ENCODE measurements around the gene MPP7.

The MPP7 gene

DNA sequence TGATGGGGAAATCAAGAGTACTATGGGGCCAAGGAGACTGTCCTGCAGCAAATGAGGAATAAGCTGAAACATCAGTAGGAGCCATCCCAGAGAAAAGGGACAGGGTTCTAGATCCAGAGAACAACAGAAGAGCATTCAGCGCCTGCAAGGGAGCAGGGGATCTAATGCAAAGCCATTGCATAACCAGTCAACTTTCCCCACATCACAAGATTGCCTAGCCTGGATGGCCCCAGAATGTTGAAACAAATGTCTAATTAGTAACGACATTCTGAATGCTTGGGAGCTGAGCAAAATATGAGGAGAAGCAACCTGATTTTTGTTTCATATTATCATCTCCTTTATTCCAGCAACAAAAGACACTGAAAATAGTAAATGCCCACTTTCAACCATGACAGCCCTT lies 2.7 kb upstream of the MPP7 start:
- peaks cover 35% of the 10 kb centered on the region for H3K27me3 ChIP-seq (ENCODE audit: insufficient read depth, low read length)

DNA sequence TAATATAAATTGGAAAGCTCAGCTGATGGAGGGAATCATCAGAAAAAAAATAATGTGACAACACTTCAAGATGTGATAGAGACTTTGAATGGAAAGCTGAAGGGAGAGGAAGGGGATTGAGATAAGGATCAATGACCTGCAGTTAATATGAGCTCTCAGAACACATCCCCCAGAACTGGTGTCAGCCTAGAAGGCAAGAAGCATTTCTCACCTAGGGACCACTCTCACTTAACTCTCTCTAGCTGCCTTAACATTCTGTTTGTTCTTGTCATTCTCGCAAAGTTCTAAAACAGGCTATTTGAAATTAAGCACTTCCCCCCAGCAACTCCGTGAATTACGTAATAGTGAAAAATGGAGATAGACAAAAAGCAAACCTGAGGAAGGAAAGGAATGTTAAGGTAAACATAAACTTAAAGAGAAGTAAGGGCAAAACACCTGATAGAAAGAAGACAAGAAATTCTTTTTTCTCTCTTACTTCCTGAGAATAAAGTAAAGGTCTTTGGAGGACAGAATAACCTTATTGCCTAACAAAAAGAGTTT lies 1.2 kb upstream of the MPP7 start:
- Histone ChIP-seq H3K9me3 (ENCODE audit: insufficient read depth, low read depth, low read length) (no peaks in the 10 kb centered on the region), H3K4me1 (ENCODE audit: insufficient read depth, low read length) (peaks cover 8% of the 10 kb centered on the region; the same call in 1 of the 2 replicates), H3K27ac (ENCODE audit: low read depth, low read length) (no peak overlapping the region), H3K36me3 (ENCODE audit: insufficient read depth, low read length) (no peaks in the 10 kb centered on the region), H3K4me3 (ENCODE audit: low read length) (peak overlapping the region; percentile 77), H3K27me3 (ENCODE audit: insufficient read depth, low read length) (peaks cover 35% of the 10 kb centered on the region), H3K9ac (ENCODE audit: low read depth, low read length) (no peak overlapping the region)
- WGBS, result 75% methylated on average over 1 of the region's 3 CpGs

More for the DNA sequence above, 2.7 kb upstream of the MPP7 start:
- Histone ChIP-seq H3K27ac (ENCODE audit: low read depth, low read length) (no peak overlapping the region), H3K36me3 (ENCODE audit: insufficient read depth, low read length) (no peaks in the 10 kb centered on the region), H3K4me1 (ENCODE audit: insufficient read depth, low read length) (peaks cover 8% of the 10 kb centered on the region; the same call in 1 of the 2 replicates), H3K9ac (ENCODE audit: low read depth, low read length) (no peak overlapping the region), H3K4me3 (ENCODE audit: low read length) (no peak overlapping the region), H3K9me3 (ENCODE audit: insufficient read depth, low read depth, low read length) (no peaks in the 10 kb centered on the region)
- WGBS, result 79% methylated on average over 2 of the region's 2 CpGs

DNA sequence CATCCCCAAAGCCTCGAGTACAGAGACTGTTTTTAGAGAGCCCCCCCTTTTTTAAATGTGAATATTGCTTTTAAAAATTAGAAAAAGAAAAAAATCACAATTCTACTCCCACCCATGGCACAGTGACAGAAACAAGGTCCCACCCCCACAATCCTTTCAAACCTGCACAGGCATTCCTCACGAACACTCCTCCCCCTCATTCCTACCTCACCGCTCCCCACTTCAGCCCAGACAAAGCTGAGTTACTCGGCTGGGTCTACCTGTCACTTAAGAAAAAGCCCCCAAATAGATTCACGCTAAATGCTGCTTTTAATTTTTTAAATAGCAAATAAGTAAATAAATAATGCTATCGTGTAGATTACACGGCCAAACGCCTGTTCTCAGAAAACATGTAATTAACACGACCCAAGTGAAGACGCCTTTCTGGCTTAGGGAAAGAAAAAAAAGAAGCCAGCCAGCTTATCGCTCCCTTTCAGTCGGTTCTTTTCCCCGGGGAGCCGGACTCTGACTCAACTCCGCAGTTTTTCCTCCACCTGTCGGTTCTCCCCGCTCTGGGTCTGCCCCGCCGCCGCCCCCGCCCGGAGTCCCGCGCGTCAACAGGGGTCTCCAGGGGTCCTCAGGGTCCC lies 739 bp downstream of the MPP7 start:
- Histone ChIP-seq H3K27ac (ENCODE audit: low read depth, low read length) (no peak overlapping the region; the same call in 1 of the 2 replicates), H3K9ac (ENCODE audit: low read depth, low read length) (peak overlapping the region; percentile 61; the same call in 1 of the 2 replicates), H3K4me1 (ENCODE audit: insufficient read depth, low read length) (peaks cover 8% of the 10 kb centered on the region; the same call in 1 of the 2 replicates), H3K4me3 (ENCODE audit: low read length) (peak overlapping the region; percentile 77), H3K36me3 (ENCODE audit: insufficient read depth, low read length) (no peaks in the 10 kb centered on the region), H3K9me3 (ENCODE audit: insufficient read depth, low read depth, low read length) (no peaks in the 10 kb centered on the region), H3K27me3 (ENCODE audit: insufficient read depth, low read length) (peaks cover 30% of the 10 kb centered on the region)
- 1% methylated on average over 25 of the region's 25 CpGs for WGBS

DNA sequence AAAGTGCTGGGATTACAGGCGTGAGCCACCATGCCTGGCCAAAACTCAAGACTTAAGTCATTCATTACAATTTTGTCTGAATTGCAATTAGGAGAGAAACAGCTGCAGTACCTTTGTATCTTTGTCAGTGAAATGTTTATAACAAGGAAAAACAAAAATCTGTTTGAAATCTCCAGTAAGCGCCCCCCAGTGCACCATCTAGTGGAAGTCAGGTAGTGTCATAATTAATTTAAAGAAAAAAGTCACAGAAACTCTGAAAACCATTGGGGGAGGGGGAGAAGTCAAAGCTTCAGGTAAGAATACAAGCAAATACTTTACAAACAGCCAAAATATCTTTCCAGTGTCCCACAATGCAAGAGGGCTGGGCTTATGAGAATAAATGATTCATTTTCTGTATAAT lies 2.8 kb downstream of the MPP7 start:
- H3K36me3 ChIP-seq (ENCODE audit: insufficient read depth, low read length), result no peaks in the 10 kb centered on the region
- no peak overlapping the region for H3K27ac ChIP-seq (ENCODE audit: low read depth, low read length)
- peaks cover 16% of the 10 kb centered on the region; the same call in 1 of the 2 replicates for H3K27me3 ChIP-seq (ENCODE audit: insufficient read depth, low read length)
- no peaks in the 10 kb centered on the region for H3K9me3 ChIP-seq (ENCODE audit: insufficient read depth, low read depth, low read length)
- H3K9ac ChIP-seq (ENCODE audit: low read depth, low read length), result no peak overlapping the region
- no peak overlapping the region for H3K4me3 ChIP-seq (ENCODE audit: low read length)
- peaks cover 23% of the 10 kb centered on the region for H3K4me1 ChIP-seq (ENCODE audit: insufficient read depth, low read length)
- 81% methylated on average over 2 of the region's 2 CpGs for WGBS

DNA sequence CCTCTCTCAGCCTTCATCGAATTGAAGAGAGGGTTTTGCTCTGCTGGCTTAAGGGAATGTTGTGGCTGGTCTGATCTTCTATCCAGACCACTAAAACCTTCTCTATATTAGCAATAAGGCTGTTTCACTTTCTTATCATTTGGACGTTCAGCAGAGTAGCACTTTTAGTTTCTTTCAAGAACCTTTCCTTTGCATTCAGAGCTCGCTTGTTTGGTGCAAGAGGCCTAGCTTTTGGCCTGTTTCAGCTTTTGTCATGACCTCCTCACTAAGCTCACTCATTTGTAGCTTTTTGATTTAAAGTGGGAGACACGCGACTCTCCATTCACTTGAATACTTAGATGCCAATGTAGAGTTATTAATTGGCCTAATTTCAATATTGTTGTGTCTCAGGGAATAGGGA lies 3.9 kb downstream of the MPP7 start:
- no peaks in the 10 kb centered on the region for H3K36me3 ChIP-seq (ENCODE audit: insufficient read depth, low read length)
- 90% methylated on average over 5 of the region's 5 CpGs for WGBS
- no peak overlapping the region for H3K9ac ChIP-seq (ENCODE audit: low read depth, low read length)
- H3K27me3 ChIP-seq (ENCODE audit: insufficient read depth, low read length), result peaks cover 6% of the 10 kb centered on the region; the same call in 1 of the 2 replicates
- H3K4me3 ChIP-seq (ENCODE audit: low read length), result no peak overlapping the region
- peaks cover 29% of the 10 kb centered on the region for H3K4me1 ChIP-seq (ENCODE audit: insufficient read depth, low read length)
- H3K9me3 ChIP-seq (ENCODE audit: insufficient read depth, low read depth, low read length), result no peaks in the 10 kb centered on the region
- no peak overlapping the region for H3K27ac ChIP-seq (ENCODE audit: low read depth, low read length)

DNA sequence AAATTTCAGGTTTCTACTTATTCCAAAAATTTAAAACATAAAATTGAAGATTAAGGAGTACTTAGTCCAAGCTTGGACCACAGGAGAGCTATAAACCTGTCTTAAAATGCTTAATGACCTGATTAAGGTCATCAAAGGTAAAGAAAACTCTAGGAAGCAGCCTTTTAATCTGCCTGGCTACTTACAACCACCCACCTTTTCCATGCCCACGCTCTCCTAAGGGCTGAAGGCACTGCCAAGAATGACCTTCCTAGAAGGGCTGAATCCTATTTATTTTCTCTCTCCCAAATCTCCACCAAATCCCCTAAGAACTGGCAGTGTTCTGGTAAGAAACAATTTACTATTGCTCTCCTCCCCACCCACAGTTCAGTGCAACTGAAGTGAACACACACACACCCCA lies 6.8 kb downstream of the MPP7 start:
- Histone ChIP-seq H3K4me1 (ENCODE audit: insufficient read depth, low read length) (peaks cover 28% of the 10 kb centered on the region), H3K27me3 (ENCODE audit: insufficient read depth, low read length) (no peaks in the 10 kb centered on the region), H3K9ac (ENCODE audit: low read depth, low read length) (no peak overlapping the region), H3K4me3 (ENCODE audit: low read length) (no peak overlapping the region), H3K36me3 (ENCODE audit: insufficient read depth, low read length) (no peaks in the 10 kb centered on the region), H3K9me3 (ENCODE audit: insufficient read depth, low read depth, low read length) (no peaks in the 10 kb centered on the region), H3K27ac (ENCODE audit: low read depth, low read length) (no peak overlapping the region)
- 52% methylated on average over 1 of the region's 1 CpG for WGBS

DNA sequence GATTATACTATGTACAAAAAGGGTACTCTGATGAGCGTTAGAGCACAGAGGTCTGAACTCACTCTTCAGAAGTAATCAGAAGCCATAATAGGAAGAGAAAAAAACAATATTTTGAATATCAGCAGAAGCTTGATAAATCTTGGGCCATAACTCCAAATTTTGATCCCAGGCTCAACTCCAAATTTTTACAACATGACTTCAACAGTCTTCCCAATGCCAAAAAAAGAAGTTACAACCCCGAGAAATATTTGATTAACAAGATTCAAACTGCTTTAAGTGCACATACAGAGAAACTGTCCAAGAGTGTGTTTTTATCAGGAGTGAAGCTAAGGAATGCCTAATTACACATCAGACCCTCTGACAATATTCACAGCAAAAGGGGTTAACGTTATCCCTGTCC lies 7.5 kb downstream of the MPP7 start:
- no peaks in the 10 kb centered on the region for H3K27me3 ChIP-seq (ENCODE audit: insufficient read depth, low read length)
- no peaks in the 10 kb centered on the region for H3K36me3 ChIP-seq (ENCODE audit: insufficient read depth, low read length)

DNA sequence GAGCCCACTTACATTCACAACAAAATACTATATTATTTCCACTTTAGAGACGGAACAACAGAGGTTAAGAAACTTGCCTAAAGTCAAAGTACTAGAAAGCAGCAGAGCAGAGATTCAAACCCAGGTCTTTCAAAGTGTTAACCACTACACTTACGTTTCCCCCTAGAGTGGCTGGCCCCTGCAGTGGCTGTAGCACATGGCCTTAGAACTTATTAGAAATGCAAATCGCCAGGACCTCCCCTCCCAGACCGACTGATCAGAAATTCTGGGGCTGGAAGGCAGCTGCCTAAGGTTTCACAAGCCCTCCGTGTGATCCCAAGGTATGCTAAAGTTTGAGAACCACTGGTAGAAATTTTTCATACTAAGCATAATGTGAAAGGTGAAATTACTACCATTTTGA lies 8.1 kb downstream of the MPP7 start:
- Histone ChIP-seq H3K4me3 (ENCODE audit: low read length) (no peak overlapping the region), H3K9ac (ENCODE audit: low read depth, low read length) (no peak overlapping the region), H3K27ac (ENCODE audit: low read depth, low read length) (no peak overlapping the region), H3K9me3 (ENCODE audit: insufficient read depth, low read depth, low read length) (no peaks in the 10 kb centered on the region), H3K4me1 (ENCODE audit: insufficient read depth, low read length) (peaks cover 28% of the 10 kb centered on the region), H3K36me3 (ENCODE audit: insufficient read depth, low read length) (no peaks in the 10 kb centered on the region), H3K27me3 (ENCODE audit: insufficient read depth, low read length) (no peaks in the 10 kb centered on the region)
- 22% methylated on average over 5 of the region's 5 CpGs for WGBS

More for the DNA sequence above, 7.5 kb downstream of the MPP7 start:
- no peak overlapping the region for H3K4me3 ChIP-seq (ENCODE audit: low read length)
- peaks cover 28% of the 10 kb centered on the region for H3K4me1 ChIP-seq (ENCODE audit: insufficient read depth, low read length)
- H3K9me3 ChIP-seq (ENCODE audit: insufficient read depth, low read depth, low read length), result no peaks in the 10 kb centered on the region
- WGBS, result 79% methylated on average over 2 of the region's 3 CpGs
- H3K27ac ChIP-seq (ENCODE audit: low read depth, low read length), result no peak overlapping the region
- no peak overlapping the region for H3K9ac ChIP-seq (ENCODE audit: low read depth, low read length)

DNA sequence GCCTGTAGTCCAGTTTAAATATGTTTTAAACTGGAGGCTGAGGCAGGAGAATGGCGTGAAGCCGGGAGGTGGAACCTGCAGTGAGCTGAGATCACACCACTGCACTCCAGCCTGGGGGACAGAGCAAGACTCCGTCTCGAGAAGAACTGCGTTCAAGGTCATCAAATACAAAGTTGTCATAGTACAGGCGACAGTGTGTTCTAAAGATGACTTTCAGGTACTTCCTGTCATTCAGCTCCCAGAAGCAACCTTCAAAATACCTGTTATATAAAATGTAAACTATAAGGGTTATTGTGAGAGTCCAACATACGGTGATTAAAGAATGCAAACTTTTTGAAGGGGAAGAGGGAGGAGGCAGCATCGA lies 8.7 kb downstream of the MPP7 start:
- Histone ChIP-seq H3K4me1 (ENCODE audit: insufficient read depth, low read length) (peaks cover 28% of the 10 kb centered on the region), H3K4me3 (ENCODE audit: low read length) (no peak overlapping the region; the same call in 1 of the 2 replicates), H3K27ac (ENCODE audit: low read depth, low read length) (no peak overlapping the region), H3K27me3 (ENCODE audit: insufficient read depth, low read length) (no peaks in the 10 kb centered on the region), H3K9me3 (ENCODE audit: insufficient read depth, low read depth, low read length) (no peaks in the 10 kb centered on the region), H3K36me3 (ENCODE audit: insufficient read depth, low read length) (no peaks in the 10 kb centered on the region), H3K9ac (ENCODE audit: low read depth, low read length) (no peak overlapping the region)
- WGBS, result 94% methylated on average over 8 of the region's 8 CpGs

DNA sequence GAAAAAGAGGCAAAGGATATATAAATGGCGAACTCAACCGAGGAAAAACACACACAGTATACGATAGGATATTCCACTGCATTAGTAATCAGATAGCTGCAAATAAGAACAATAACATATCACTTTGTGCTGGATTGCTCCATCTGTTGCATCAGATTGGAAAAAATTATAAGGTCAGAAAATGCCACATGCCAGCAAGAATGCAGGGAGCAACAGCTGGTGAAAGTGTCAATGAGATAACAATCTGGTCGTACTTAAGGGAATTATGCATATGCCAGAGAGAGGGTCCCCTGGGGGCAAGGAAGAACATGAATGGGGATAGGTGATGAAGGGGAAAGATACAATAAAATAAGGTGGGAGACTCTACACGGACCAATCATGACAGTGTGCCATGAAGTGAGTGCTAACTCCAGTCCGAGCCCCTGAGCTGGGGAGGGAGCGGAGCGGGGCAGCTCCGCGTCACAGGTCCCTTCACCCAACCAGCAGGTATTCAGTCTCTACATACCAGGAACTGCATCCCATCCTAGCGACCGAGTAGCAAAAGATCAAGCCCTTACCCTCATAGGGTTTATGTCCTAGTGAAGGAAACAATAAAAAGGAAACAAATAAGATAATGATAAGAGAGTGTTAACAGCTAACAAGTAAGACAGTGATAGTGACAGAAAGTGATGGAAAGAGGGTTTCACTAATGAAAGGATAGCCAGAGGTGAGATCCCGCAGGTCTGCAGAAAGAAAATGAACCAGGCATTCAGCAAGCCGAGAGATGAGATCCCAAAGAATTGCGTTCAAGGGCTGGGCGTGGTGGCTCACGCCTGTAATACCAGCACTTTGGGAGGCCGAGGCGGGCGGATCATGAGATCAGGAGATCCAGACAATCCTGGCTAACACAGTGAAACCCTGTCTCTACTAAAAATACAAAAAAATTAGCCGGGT lies 9.4 kb downstream of the MPP7 start:
- peaks cover 28% of the 10 kb centered on the region for H3K4me1 ChIP-seq (ENCODE audit: insufficient read depth, low read length)
- no peaks in the 10 kb centered on the region for H3K27me3 ChIP-seq (ENCODE audit: insufficient read depth, low read length)
- H3K36me3 ChIP-seq (ENCODE audit: insufficient read depth, low read length), result no peaks in the 10 kb centered on the region
- no peak overlapping the region for H3K27ac ChIP-seq (ENCODE audit: low read depth, low read length)
- no peak overlapping the region for H3K9ac ChIP-seq (ENCODE audit: low read depth, low read length)
- 81% methylated on average over 21 of the region's 21 CpGs for WGBS
- H3K9me3 ChIP-seq (ENCODE audit: insufficient read depth, low read depth, low read length), result no peaks in the 10 kb centered on the region
- peak overlapping the region; percentile 35 for H3K4me3 ChIP-seq (ENCODE audit: low read length)

DNA sequence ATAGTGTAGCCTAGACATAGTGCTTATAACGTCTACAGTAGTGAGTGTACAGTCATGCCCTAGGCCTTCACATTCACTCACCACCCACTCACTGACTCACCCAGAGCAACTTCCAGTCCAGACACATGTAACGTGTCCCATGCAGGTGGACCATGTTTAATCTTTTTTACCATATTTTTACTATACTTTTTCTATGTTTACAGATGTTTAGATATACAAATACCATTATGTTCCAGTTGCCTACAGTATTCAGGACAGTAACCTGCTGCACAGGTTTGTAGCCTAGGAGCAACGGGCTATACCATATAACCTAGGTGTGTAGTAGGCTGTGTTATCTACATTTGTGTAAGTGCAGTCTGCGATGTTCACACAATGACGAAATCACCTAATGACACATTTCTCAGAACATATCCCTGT lies 11.0 kb downstream of the MPP7 start:
- Histone ChIP-seq H3K27me3 (ENCODE audit: insufficient read depth, low read length) (no peaks in the 10 kb centered on the region), H3K9ac (ENCODE audit: low read depth, low read length) (no peak overlapping the region), H3K36me3 (ENCODE audit: insufficient read depth, low read length) (no peaks in the 10 kb centered on the region), H3K4me3 (ENCODE audit: low read length) (no peak overlapping the region), H3K9me3 (ENCODE audit: insufficient read depth, low read depth, low read length) (no peaks in the 10 kb centered on the region), H3K27ac (ENCODE audit: low read depth, low read length) (no peak overlapping the region), H3K4me1 (ENCODE audit: insufficient read depth, low read length) (peaks cover 28% of the 10 kb centered on the region)
- 95% methylated on average over 3 of the region's 5 CpGs for WGBS

All from HUES64 (cell line).